SKM-1 (cell line): ENCODE data around the gene MCOLN3.
"Not testable (repeated sequence)": the region's sequence is repeated elsewhere in the genome, so short reads cannot be mapped to it uniquely, and the experiment has no call there.

Experiments used
- DNase-seq: peaks from one replicate; lab custom pipeline; 2025; ENCODE audit not compliant: unreplicated experiment; lab: John Stamatoyannopoulos, UW

The MCOLN3 gene

DNA sequence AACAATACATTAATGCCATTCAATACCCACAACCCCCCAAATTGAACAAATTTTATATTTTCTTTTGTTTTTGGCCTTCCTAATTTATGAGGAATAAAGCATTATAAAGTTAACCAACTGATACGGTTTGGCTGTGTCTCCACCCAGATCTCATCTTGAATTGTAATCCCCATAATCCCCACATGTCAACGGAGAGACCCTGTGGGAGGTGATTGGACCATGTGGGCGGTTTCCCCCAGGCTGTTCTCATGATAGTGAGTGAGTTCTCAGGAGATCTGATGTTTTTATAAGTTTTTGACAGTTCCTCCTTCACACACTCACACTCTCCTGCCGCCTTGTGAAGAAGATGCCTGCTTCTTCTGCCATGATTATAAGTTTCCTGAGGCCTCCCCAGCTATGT is 6.4 kb upstream of the MCOLN3 start:
- no peak for DNase-seq

DNA sequence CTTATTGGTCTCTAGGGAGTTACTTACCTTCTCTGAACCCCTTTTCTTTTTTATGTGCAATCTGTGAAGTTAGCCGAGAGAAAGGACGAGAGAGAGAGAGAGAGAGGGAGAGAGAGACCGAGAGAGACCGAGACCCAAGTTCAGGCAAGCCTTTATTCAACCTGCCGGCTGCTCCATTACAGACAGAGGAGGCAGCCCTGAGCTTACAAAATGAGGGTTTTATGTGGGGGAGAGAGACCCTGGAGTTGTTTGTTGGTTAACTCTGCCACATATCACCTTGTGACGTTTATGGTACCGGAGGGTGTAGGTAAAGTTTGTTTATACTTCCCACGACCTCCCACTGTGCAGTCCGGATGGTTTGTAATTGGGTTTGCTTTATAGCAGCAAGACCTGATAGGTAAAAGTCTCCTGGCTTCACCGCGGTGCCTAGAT is 1.5 kb upstream of the MCOLN3 start:
- no peak for DNase-seq

DNA sequence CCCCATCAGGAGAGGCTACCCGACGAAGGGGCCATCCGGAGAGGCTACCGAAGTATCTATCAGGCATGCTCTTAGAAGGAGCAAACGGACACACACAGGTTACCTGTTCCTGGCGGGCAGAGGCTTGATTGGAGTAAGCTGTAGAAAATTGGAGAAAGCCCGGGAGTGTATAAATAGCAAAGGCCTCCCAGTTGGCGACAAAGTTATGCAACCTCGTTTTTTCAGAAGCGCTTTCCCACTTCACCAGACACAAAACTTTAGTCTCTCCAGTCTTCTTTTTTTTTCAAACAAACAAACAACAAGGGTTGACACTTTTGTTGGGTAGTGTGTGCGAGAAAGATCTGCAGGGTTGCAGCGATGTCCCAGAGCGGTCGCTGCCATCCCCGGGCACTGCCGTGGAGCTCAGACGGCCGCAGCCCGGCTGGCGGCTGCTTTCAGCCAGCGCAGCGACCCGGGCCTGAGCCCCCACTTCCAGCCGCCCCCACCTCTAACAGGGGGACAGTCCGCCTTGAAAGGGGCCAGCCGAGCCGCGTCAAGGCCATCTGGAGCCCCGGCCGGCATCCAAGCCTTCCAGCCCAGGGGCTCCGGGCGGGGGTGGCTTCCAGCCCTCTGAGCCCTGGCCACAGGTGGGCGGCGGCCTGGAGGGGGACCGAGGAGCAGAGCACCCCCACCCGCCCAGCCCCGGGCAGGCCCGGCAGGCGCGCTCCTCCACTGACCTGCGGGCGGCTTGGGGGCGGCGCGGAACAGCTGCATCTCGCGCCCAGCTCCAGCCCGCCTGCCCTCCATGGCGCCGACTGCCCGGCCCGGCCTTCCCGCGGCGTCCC is 616 bp downstream of the MCOLN3 start:
- no peak for DNase-seq

DNA sequence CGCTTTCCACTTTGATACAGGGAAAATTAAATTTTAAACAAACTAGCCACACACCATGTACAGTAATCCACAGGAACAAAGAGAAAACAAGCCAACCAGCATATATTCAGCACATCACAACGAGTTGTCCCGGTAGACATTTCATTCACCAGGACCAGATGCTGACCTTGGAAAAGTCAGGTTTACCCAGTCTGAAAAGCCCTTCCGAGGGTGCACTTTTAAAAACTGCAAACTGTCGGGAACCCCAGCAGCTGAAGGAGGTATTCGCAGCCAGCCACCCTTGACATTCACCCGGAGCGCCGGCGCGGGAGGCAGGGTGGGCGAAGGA is 1.2 kb downstream of the MCOLN3 start:
- DNase-seq = no peak

DNA sequence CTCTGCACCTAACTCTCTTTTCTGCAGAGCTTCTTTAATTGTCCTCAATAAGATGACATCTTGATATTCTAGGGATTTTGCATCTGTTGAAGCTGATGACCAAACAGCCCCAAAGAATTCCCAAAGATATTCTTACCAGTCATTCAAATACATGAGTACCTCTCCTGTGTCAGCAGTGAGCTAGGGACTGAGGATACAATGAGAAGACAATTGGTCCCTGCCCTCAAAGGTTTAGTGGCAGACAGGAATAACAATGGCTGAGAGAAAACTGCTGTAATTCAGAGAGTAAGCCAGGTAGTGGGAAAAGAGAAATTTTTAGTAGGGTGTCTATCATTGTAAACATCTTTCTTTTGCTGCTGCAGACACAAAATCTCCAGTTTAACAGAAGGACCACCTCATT is 5.9 kb downstream of the MCOLN3 start:
- DNase-seq = no peak

DNA sequence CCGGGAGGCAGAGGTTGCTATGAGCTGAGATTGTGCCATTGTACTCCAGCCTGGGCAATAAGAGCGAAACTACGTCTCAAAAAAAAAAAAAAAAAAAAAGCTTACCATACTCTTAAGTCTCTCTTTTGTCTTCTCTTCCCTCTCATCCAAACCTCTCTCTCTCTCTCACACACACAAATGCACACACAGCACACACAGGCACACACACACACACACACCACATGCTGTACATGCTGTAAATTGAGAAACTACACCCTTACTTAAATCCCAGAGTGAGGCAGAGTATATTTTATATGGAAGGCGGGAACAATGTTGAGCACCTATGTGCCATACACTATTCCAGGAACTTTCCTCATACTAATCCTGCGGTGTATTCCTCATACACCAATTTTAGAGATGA is 6.5 kb downstream of the MCOLN3 start:
- no peak for DNase-seq

DNA sequence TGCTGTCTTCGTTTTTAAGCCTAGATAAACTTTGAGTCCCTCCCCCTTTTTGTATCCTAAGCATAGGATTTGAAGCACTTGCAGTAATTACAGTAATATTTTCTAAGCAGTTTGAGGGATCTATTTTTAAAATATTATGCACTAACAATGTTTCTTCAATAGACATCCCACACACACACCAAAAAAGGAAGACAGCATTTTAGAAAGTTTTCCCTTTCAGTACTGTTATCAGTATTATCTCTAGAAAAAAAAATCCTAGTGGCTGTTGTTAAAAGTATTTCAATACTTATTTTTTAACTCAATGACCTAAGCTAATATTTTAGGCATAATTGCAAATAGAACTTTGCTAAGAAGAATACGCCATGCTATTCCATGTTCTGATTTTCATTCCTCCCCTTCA is 15.1 kb downstream of the MCOLN3 start:
- no peak for DNase-seq

DNA sequence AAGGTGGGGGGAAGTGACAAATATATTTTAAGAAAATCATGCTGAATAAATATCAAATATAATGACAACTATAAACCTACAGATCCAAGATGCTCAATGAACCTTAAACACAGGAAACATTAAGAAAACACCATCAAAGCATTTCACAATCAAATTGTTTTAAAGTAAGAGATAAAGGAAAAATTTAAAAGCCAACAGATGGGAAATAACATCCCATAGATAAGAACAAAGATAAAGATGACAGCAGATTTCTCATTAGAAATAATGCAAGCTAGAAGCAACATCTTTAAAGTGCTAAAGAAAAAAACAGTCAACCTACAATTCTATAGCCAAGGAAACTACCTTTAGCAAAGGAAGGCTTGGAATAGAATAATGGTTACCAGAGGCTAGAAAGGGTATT is 17.8 kb downstream of the MCOLN3 start:
- no peak for DNase-seq

DNA sequence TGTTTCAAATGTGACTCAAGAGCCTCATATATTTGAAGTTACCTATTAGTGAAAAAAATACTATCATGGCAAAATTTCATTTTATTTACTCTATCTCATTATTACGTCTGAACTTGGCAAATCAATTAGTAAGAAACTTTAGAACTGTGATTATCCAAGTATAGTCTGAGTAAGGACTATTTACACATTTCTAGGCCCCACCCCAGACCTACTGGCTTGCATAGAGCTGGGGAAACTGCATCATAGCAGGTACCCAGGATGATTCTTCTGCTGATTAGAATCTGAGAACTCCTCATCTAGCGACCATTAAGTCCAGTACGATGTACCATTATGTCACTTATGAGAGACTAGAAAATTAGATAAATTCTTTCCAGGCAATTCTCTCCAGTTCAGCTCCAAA is 20.1 kb downstream of the MCOLN3 start:
- DNase-seq = no peak

DNA sequence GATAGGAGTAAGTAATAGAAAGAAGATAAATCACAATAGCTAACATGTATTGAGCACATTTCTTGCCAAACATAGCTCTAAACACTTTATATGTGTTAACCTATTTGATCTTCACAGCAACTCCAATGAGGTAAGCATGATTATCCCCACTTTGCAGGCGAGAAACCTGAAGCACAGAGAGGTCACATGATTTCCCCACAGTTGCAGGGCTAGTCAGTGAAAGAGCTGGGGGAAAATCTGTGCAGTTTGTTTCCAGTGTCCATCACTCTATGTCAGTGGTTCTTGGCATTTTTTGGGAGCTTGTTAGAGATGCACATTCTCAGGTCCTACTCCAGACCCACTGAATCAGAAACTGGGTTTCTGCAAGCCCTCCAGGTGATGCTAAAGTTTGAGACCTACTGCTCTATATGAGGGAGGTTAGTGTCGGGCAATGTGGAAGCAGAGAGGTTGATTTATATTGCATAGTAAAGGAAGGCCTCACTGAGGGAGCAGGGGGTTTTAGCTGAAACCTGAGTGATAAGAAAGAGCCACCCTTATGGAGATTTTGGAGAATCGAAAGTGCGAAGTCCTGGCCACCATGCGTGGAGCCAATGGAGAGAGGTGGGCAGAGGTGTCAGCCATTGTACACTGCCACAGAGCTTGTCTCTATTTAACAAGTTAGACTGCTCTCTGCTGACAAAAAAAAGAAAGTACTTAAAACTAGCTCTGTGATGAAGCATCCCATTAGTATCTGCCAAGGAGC is 20.9 kb downstream of the MCOLN3 start:
- no peak for DNase-seq

DNA sequence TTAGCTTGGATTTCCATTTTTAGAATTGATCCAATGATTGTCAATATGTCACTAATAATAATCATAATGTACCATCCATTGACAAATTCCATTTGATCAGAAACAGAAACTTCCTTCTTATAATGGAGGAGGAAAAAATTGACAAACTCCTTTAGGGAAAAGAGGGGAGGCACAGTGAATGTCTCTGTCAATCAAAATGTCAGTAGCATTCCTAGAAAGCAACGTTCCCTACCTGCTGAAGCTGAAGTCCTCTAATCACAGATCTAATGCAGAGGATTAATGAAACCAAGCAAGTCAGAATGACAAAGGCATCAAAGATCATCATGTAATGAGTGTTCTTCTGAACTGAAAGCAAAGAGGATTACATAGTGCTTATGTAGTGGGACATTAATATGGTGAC is 22.4 kb downstream of the MCOLN3 start:
- DNase-seq = no peak

DNA sequence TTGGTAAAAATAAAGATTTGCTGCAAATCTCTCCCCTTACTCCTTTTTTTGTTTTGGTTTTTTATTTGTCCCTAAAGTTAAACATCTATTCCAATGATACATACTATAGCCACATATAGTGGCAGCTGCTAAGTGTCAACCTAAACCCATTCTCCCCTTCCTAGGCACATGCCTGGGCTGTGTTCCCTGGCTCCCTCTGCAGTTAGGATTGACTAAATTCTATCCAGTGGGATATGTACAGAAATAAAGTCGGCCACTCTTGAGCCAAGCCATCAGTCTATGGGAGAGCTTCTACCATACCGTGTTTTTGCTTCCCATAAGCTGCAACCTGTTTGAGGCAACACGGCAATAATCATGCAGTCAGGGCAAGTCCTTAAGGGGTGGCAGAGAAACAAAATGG is 23.6 kb downstream of the MCOLN3 start:
- DNase-seq = no peak

DNA sequence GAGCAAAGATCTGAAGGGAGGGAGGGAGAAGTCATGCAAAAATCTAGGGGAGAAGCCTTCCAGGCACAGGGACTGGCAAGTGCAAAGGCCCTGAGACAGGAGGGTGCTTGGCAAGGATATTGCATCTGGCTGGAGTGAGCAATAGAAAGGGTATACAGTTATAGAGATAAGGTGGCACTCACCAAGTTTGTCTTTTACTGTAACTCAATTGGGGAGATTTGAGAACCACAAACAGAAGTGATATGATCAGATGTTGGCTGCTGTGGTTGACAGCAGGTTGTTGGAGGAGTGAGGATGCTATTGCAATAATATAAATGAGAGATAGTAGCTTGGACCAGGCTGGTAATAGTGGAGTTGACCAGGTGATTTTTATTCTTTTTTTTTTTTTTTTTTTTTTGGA is 25.6 kb downstream of the MCOLN3 start:
- no peak for DNase-seq

DNA sequence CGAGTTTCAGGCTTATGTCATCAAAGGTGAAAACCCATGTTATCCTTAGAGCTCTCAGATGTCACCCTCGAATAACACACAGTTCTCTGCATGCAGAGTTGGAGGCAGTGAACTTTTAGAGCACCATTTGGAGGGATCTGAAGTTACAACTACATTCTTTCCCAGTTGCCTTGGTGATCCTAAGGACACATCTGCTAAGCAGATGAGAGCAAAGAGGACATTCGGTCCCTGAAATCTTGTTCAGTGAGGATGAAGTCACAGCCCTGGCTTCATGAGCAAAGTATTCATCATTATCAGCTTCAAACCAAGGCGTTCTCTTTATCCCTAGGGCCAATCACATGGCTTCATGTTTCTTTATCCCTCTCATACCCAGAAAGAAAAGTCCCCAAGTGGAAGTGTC is 28.3 kb downstream of the MCOLN3 start:
- no peak for DNase-seq

DNA sequence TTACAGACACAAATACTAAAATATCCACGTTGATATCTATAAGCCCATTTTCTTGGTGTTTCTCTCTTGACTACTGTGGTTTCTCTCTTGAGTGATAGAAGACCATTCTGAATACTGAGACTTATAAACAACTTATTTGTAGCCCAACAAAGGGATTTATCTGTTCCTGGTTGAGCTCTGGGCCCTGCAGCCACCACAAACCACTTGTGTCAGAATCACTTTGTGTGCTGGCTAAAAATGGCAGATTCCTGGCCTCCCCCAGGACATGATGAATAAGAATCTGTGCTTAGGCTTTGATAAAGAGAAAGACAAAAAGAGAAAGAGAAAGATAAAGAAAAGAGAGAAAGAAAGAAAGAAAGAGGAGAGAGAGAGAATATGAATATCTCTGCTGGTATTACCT is 32.5 kb downstream of the MCOLN3 start:
- DNase-seq = no peak

DNA sequence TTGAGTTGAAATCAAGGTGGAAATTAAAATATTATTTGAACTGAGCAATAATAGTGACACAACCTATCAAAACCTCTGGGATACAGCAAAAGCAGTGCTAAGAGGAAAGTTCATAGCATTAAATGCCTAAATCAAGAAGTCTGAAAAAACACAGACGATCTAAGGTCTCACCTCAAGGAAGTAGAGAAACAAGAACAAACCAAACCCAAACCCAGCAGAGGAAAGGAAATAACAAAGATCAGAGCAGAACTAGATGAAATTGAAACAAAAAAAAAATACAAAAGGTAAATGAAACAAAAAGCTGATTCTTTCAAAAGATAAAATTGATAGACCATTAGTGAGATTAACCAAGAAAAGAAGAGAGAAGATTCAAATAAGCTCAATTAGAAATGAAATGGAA is 42.7 kb downstream of the MCOLN3 start:
- DNase-seq = not testable (repeated sequence)

DNA sequence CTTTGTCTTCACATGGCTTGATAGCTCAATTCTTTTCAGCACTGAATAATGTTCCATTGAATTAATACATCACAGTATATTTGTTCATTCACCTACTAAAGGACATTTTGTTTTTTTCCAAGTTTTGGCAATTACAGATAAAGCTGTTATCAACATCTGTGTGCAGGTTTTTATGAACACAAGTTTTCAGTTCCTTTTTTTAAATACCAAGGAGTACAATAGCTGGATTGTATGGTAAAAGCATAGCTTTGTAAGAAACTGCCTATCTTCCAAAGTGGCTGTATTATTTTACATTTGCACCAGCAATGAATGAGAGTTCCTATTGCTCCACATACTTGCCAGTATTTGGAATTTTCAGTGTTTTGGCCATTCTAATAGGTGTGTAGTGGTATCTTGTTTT is 46.6 kb downstream of the MCOLN3 start:
- no peak for DNase-seq

DNA sequence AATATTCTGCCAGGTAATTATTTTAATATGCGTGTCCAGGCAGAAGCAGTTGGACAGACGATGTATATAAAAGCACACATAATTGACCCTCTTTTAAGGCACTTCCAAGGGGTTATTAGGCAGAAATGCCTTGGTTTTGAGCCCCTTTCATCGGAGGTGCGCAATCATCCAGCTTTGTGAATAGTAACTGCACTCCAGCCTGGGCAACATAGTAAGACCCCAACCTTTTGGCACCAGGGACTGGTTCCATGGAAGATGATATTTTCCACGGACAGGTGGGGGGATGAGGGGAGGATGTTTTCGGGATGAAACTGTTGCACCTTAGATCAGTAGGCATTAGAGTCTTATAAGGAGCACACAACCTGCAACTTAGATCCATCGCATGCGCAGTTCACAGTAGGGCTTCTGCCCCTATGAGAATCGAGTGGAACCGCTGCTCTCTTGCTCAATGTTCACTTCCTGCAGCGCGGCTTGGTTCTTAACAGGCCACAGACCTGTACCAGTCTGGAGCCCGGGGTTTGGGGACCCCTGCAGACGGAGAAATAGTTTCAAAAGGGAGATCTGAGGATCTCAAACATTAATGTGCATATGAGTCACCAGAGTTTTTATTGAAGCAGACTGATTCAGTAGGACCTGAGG is 49.5 kb downstream of the MCOLN3 start:
- peak; percentile 25 for DNase-seq

DNA sequence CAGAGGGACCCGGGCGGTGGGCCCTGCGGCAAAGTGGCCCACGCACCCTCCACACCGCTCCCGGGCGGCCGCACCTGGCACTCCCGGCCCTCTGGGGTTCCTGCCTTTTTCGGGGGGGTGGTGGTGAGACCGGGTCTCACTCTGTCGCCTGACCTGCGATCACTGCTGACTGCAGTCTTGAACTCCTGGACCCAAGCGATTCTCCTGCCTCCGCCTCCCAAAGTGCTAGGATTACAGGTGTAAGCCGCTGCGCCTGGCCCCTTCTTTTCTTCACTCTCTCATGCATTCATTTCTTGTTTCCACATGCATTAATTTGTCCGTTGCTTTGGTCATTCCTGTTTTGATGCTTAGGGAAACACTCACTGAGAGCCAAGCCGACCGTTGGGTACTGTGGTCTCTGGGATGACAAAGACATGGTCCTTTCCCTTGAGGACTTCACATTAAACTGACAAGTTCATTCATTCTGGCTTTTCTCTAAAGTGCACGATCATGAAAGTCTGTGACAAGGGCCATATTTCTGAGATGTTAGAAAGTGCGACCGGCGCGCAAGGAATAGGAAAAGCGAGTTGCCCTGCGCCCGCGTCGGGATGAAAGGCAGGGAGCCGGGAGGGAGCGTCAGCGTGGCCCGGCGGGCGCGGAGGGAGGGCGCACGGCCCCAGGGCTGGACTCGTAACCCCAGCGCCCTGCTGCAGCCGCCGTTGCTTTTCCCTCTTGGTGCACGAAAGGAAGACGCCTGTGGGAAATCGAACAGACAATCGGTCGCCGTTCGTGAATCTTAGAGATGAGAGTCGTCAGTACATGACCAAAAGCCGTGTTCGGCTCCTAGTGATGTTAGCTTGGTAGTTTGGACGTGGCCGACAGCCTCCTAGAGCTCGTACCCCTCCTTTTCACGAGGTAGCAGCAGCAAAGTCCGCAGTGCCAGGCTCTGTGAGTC is 50.4 kb downstream of the MCOLN3 start:
- DNase-seq = no peak

DNA sequence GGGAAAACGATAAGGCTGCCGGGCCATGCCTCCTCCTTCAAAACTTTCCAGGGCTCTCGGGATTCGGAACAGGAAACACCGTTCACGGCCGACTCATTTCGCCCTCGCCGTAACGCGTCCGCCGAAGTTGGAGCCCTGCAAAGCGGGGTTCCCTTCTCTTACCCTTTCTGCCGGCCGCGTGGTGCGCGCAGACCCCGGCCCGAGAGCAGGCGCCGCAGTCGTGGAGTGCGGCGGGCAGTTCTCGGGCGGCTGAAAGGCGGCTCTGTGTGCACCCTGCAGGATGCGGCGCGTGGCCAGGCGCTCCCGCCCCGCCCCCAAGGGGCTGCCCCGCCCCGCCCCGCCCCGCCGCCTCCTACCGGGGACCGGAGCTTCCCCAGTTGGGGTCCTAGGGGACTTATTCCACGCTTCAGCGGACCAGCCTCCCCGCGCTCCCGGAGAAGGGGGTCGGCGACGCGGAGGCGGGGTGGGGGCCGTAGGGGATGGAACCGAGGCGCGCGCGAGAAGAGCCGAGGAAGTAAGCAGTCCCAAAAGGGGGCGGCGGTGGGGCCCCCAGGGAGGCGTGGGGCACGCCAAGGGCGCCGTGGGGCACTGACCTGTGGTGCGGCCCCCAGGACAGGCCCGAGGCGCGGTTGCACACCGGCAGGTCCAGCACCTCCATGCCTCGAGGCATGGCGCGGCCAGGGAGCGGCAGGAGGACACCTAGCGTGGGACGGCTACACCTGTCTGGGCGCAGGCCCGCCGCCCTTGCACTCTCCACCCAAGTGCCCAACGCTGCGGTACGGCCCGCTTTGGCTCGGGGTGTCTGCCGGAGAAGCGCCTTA is 51.2 kb downstream of the MCOLN3 start, which contains the start of gene MCOLN2:
Gene MCOLN2 (minus strand): TSS at position 268 of the 821 bp plus-strand sequence. CDS start 241 bp downstream, at position 27.
- DNase-seq = no peak
